Activated T-cell treated with anti-CD3 and anti-CD28 coated beads for 4 hours (primary cell): ENCODE measurements around the gene SKIL.

Experiments used
- DNase-seq: peaks from one replicate; pipeline ENCODE4 v3.0.0-alpha.2; 2020

Gene SKIL

GRCh38 chr3:170350515-170351413 lies 6.8 kb upstream of the SKIL start:
- DNase-seq, result no peak

GRCh38 chr3:170352936-170353335 lies 4.6 kb upstream of the SKIL start:
- DNase-seq, result no peak

GRCh38 chr3:170353485-170353884 lies 4.0 kb upstream of the SKIL start:
- no peak for DNase-seq

GRCh38 chr3:170354760-170355159 lies 2.8 kb upstream of the SKIL start:
- no peak for DNase-seq

- no peak for DNase-seq
These were observed 1.5 kb upstream of the SKIL start for GRCh38 chr3:170355738-170356595.

- peak; percentile 24 for DNase-seq
These were observed 829 bp upstream of the SKIL start for GRCh38 chr3:170356596-170357175.

- peak; percentile 79 for DNase-seq
These were observed 811 bp downstream of the SKIL start for GRCh38 chr3:170358042-170359010.

GRCh38 chr3:170359178-170359704 lies 1.7 kb downstream of the SKIL start:
- no peak for DNase-seq

- DNase-seq, result no peak
These were observed 3.0 kb downstream of the SKIL start for GRCh38 chr3:170360466-170360865.

- no peak for DNase-seq
These were observed 3.4 kb downstream of the SKIL start for GRCh38 chr3:170360916-170361315.

- DNase-seq, result no peak
These were observed 4.2 kb downstream of the SKIL start for GRCh38 chr3:170361711-170362110.

GRCh38 chr3:170363471-170363994 lies 6.0 kb downstream of the SKIL start:
- DNase-seq, result no peak

- DNase-seq, result no peak
These were observed 7.5 kb downstream of the SKIL start for GRCh38 chr3:170364965-170365364.

GRCh38 chr3:170367797-170368196 lies 10.3 kb downstream of the SKIL start:
- DNase-seq, result no peak

- no peak for DNase-seq
These were observed 11.4 kb downstream of the SKIL start for GRCh38 chr3:170368921-170369320.

- DNase-seq, result no peak
These were observed 14.8 kb downstream of the SKIL start for GRCh38 chr3:170372190-170372879.

GRCh38 chr3:170383567-170383966 lies 26.1 kb downstream of the SKIL start:
- DNase-seq, result no peak

- no peak for DNase-seq
These were observed 29.0 kb downstream of the SKIL start for GRCh38 chr3:170386468-170386867.

- no peak for DNase-seq
These were observed 30.4 kb downstream of the SKIL start for GRCh38 chr3:170387950-170388349.

GRCh38 chr3:170391108-170391507 lies 33.6 kb downstream of the SKIL start:
- DNase-seq, result no peak

GRCh38 chr3:170397685-170398084 lies 40.2 kb downstream of the SKIL start:
- DNase-seq, result no peak
